Central memory CD8-positive, alpha-beta T cell (primary cell): ENCODE results near the gene CLHC1.
"Not testable (repeated sequence)": the region's sequence is repeated elsewhere in the genome, so short reads cannot be mapped to it uniquely, and the experiment has no call there.

ENCODE experiments used
- ATAC-seq: fragments of 150-1000 bp; cut with Tn5 transposase; replicated peaks from 2 replicates; pipeline ENCODE4 v1.10.0; 2022; ENCODE audit warnings: mild to moderate bottlenecking, moderate FRiP score, moderate number of reproducible peaks; ENCODE audit not compliant: poor library complexity, severe bottlenecking; ENCODE audit errors: extremely low read depth
- DNase-seq, 2 donors: peaks; one replicate each; pipeline ENCODE4 v3.0.0; 2021; ENCODE audit warnings: low spot score in 2 of 2
- H3K27ac Mint-ChIP-seq: one replicate; pipeline ENCODE4 v1.8.0; 2022; ENCODE audit warnings: low read depth, mild to moderate bottlenecking, moderate library complexity, mixed read lengths
- H3K27me3 Mint-ChIP-seq: one replicate; pipeline ENCODE4 v1.8.0; 2022; ENCODE audit warnings: mixed read lengths
- H3K36me3 Mint-ChIP-seq: one replicate; pipeline ENCODE4 v1.8.0; 2022; ENCODE audit warnings: mild to moderate bottlenecking, moderate library complexity, mixed read lengths; ENCODE audit not compliant: insufficient read depth
- H3K4me1 Mint-ChIP-seq: one replicate; pipeline ENCODE4 v1.8.0; 2022; ENCODE audit warnings: mixed read lengths
- H3K4me3 Mint-ChIP-seq: one replicate; pipeline ENCODE4 v1.8.0; 2022; ENCODE audit warnings: mild to moderate bottlenecking, moderate library complexity, mixed read lengths
- H3K9me3 Mint-ChIP-seq: one replicate; pipeline ENCODE4 v1.8.0; 2022; ENCODE audit warnings: mixed read lengths

Gene CLHC1

GRCh38 chr2:55140316-55141219, 91.5 kb downstream of the CLHC1 start:
- DNase-seq (no peak), ATAC-seq (no peak)
- Mint-ChIP-seq H3K36me3 (peaks cover 2% of the 10 kb centered on the region), H3K4me3 (no peak overlapping the region), H3K9me3 (no peaks in the 10 kb centered on the region), H3K4me1 (peaks cover 11% of the 10 kb centered on the region), H3K27ac (no peak overlapping the region), H3K27me3 (no peaks in the 10 kb centered on the region)

GRCh38 chr2:55139305-55139704, 92.8 kb downstream of the CLHC1 start:
- no peak for DNase-seq

DNA sequence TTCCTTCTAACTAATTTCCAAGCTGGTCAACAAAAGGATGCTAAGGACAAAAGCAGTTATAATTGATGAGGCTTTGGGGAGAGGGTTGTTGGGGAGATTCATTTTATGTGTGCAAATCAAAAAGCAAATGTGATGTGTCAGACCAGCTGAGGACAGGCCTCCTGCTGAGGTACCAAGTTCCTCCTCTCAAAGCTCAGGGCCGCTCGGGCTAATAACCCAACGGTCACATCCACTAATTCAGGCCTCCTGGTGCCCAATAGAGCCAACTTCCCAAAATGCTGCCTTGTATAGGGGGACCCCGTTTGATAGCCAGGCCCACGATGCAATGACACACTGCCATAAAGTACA, 93.2 kb downstream of the CLHC1 start:
- DNase-seq (no peak), ATAC-seq (no peak)
- Mint-ChIP-seq H3K36me3 (peaks cover 2% of the 10 kb centered on the region), H3K4me1 (peaks cover 21% of the 10 kb centered on the region), H3K27ac (no peak overlapping the region), H3K9me3 (no peaks in the 10 kb centered on the region), H3K4me3 (no peak overlapping the region), H3K27me3 (no peaks in the 10 kb centered on the region)

More at GRCh38 chr2:55139305-55139704, 92.8 kb downstream of the CLHC1 start:
- Mint-ChIP-seq H3K4me1 (peaks cover 16% of the 10 kb centered on the region), H3K4me3 (no peak overlapping the region), H3K9me3 (no peaks in the 10 kb centered on the region), H3K36me3 (peaks cover 2% of the 10 kb centered on the region), H3K27ac (no peak overlapping the region), H3K27me3 (no peaks in the 10 kb centered on the region)
- no peak for ATAC-seq

DNA sequence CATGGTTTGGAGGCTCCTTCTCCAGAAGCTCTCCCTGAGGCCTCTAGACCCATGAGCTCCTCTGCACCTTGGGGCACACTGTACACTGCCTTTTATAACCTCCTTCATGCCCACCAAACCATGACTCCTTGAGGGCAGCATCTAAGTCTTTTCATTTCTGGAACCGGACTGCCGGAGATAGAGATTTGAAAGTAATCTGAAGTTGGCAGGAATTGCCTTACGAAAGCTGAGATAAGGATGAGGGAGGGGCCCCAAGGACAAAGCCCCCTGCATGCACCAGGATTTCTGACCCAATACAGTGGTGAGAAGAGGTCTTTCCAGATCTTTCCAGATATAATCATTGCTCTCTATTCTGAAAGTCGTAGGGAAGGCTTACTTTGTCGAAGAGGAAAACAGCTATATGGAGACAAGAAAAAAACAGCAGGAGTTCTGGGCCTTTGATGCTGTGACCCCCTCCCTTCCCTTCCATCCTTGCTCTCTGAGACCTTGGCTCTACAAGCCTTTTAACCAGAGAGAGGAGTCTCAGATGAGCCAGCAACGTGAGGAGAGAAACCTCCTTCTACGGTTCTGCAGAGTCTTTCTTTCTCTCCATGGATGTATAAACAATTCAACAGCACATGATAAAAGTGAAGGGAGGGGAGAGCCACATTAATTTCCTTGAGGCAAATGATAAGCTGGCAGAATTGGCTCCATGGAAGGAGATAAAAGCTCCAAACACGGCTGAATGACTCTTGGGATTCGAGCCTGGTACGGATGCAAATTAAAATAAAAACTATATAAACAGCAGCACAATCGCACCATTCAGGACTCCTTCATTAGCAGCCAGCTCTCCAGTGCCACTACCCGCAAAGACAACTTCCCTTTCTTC, 93.8 kb downstream of the CLHC1 start:
- Mint-ChIP-seq H3K27ac (no peak overlapping the region), H3K36me3 (peaks cover 5% of the 10 kb centered on the region), H3K9me3 (no peaks in the 10 kb centered on the region), H3K4me3 (no peak overlapping the region), H3K27me3 (no peaks in the 10 kb centered on the region), H3K4me1 (peaks cover 25% of the 10 kb centered on the region)
- ATAC-seq: no peak
- DNase-seq: no peak

GRCh38 chr2:55137024-55137958, 94.8 kb downstream of the CLHC1 start:
- no peak for DNase-seq
- no peak overlapping the region for H3K27ac Mint-ChIP-seq
- peaks cover 23% of the 10 kb centered on the region for H3K4me1 Mint-ChIP-seq
- no peak for ATAC-seq
- H3K27me3 Mint-ChIP-seq: no peaks in the 10 kb centered on the region
- H3K4me3 Mint-ChIP-seq: no peak overlapping the region
- H3K9me3 Mint-ChIP-seq: no peaks in the 10 kb centered on the region
- peaks cover 5% of the 10 kb centered on the region for H3K36me3 Mint-ChIP-seq

GRCh38 chr2:55136138-55136541, 96.0 kb downstream of the CLHC1 start:
- Mint-ChIP-seq H3K27me3 (no peaks in the 10 kb centered on the region), H3K9me3 (no peaks in the 10 kb centered on the region), H3K36me3 (peaks cover 5% of the 10 kb centered on the region), H3K4me1 (peaks cover 16% of the 10 kb centered on the region), H3K4me3 (no peak overlapping the region), H3K27ac (no peak overlapping the region)
- ATAC-seq (no peak), DNase-seq (no peak)

DNA sequence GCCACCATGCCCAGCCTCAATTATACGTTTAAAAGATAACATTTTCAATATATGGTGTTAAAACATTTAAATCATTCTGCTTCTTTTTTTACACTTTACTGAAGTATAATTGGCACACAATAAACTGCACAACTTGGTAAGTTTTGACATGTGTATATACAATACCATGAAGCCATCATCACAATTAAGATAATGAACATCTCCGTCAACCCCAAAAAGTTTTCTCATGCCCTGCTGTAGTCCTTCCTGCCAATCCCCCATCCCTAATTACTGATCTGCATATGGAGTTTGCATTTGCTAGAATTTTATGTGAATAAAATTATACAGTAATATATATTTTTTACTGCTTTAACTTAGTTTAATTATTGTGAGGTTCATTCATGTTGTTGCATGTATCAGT, 96.6 kb downstream of the CLHC1 start:
- H3K4me3 Mint-ChIP-seq: no peak overlapping the region
- H3K36me3 Mint-ChIP-seq: peaks cover 5% of the 10 kb centered on the region
- H3K9me3 Mint-ChIP-seq: no peaks in the 10 kb centered on the region

GRCh38 chr2:55134316-55134706, 97.8 kb downstream of the CLHC1 start:
- DNase-seq: no peak
- ATAC-seq: peak; percentile 12

More for the DNA sequence above, 96.6 kb downstream of the CLHC1 start:
- DNase-seq (no peak), ATAC-seq (no peak)
- H3K27me3 Mint-ChIP-seq: no peaks in the 10 kb centered on the region
- H3K27ac Mint-ChIP-seq: no peak overlapping the region
- H3K4me1 Mint-ChIP-seq: peaks cover 16% of the 10 kb centered on the region

DNA sequence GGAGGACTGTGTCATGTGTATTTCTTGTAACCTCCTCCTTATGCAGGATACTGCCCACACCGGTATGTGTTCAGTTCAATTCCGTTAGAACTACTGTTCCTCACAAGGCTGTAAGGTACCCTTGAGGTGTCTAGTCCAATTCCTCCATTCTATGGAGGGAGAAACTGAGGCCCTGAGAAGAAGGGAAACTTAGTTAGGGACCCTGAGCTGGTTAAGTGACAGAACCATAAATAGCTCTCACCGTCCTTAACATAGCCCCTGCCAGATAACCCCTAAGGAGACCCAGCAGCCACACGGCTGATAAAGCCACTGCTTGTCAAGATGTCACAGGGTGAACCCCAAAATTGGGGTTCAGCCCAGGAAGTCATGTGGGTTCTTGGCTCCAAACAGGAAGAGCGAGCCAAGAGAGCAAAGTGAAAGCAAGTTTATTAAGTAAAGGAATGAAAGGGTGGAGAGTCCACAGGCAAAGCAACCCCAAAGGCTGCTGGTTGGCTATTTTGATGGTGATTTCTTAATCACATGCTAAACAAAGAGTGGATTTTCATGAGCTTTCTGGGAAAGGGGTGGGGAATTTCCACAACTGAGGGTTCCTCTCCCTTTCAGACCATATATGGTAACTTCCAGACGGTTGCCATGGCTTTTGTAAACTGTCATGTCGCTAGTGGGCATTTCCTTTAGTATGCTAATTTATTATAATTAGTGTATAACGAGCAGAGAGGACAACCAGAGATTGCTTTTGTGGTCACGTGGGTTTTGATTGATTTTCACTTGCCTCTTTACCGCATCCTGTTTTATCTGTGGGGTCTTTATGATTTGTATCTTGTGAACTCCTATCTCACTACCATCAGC, 98.4 kb downstream of the CLHC1 start:
- peak overlapping the region; percentile 64 for H3K4me3 Mint-ChIP-seq
- DNase-seq (peak; percentile 18 to 53), ATAC-seq (peak; percentile 93)
- peak overlapping the region; percentile 93 for H3K27ac Mint-ChIP-seq
- no peaks in the 10 kb centered on the region for H3K9me3 Mint-ChIP-seq
- H3K36me3 Mint-ChIP-seq: peaks cover 5% of the 10 kb centered on the region
- no peaks in the 10 kb centered on the region for H3K27me3 Mint-ChIP-seq
- peaks cover 16% of the 10 kb centered on the region for H3K4me1 Mint-ChIP-seq

More at GRCh38 chr2:55134316-55134706, 97.8 kb downstream of the CLHC1 start:
- Mint-ChIP-seq H3K4me3 (peak overlapping the region; percentile 64), H3K4me1 (peaks cover 16% of the 10 kb centered on the region), H3K9me3 (no peaks in the 10 kb centered on the region), H3K27ac (peak overlapping the region; percentile 93), H3K36me3 (peaks cover 5% of the 10 kb centered on the region), H3K27me3 (no peaks in the 10 kb centered on the region)

GRCh38 chr2:55130849-55131248, 101.2 kb downstream of the CLHC1 start:
- H3K4me3 Mint-ChIP-seq: no peak overlapping the region
- ATAC-seq (no peak), DNase-seq (no peak)
- H3K27ac Mint-ChIP-seq: no peak overlapping the region
- peaks cover 4% of the 10 kb centered on the region for H3K36me3 Mint-ChIP-seq
- H3K9me3 Mint-ChIP-seq: no peaks in the 10 kb centered on the region
- H3K27me3 Mint-ChIP-seq: no peaks in the 10 kb centered on the region
- peaks cover 16% of the 10 kb centered on the region for H3K4me1 Mint-ChIP-seq

DNA sequence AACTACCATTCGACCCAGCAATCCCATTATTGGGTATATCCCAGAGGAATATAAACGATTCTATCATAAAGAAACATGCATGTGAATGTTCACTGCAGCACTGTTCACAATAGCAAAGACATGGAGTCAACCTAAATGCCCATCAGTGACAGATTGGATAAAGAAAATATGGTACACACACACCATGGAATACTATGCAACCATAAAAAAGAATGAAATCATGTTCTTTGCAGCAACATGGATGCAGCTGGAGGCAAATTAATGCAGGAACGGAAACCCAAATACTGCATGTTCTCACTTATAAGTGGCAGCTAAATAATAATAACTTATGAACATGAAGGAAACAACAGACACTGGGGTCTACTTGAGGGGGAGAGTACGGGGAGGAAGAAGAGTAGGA, 105.5 kb downstream of the CLHC1 start:
- not testable (repeated sequence) for H3K9me3 Mint-ChIP-seq, H3K4me1 Mint-ChIP-seq, H3K36me3 Mint-ChIP-seq, ATAC-seq, DNase-seq, H3K27ac Mint-ChIP-seq, H3K4me3 Mint-ChIP-seq, H3K27me3 Mint-ChIP-seq
